H1 (cell line): ENCODE measurements around the gene BRAT1. TPM values are rescaled to one million over a fixed set of nuclear protein-coding genes. Genes with fewer than 3 reads are reported as not detected.

Source experiments
- CBX5 ChIP-seq: fragments of 300-800, 300-1000 bp; sonication (generic); IDR thresholded peaks from 2 replicates; pipeline ENCODE4 v1.7.1; 2016; ENCODE audit warnings: antibody characterized with exemption, low read length, low read depth
- CHD2 ChIP-seq: IDR thresholded peaks from 2 replicates; pipeline ENCODE4 v1.6.1; 2012; ENCODE audit warnings: low read length, improper control_type of control experiment
- EP300 ChIP-seq, 2 experiments: IDR thresholded peaks; 1 replicate in 1 of 2; 2 replicates in 1 of 2; pipeline ENCODE4 v1.6.1; 2011 to 2012; ENCODE audit warnings: low read depth in 2 of 2, low read length in 2 of 2, mild to moderate bottlenecking in 2 of 2, borderline replicate concordance in 1 of 2, inconsistent platforms in 1 of 2, moderate library complexity in 1 of 2
- NANOG ChIP-seq: IDR thresholded peaks from 2 replicates; pipeline ENCODE4 v1.6.1; 2011; ENCODE audit warnings: low read length, low read depth, mild to moderate bottlenecking, inconsistent platforms; ENCODE audit not compliant: insufficient read depth, poor library complexity, severe bottlenecking
- polyA plus RNA-seq, 7 experiments: library from polyadenylated mRNA; depleted of rRNA in 3 of 7; stranded (reverse) in 5 of 7; unstranded in 2 of 7; fragments of >200 nt in 5 of 7; fragments of 200-250 nt in 2 of 7; gene quantifications; 1 replicate in 5 of 7; 2 replicates in 1 of 7; 4 replicates in 1 of 7; pipeline versions ENCODE4 v1.2.1 to v1.2.3, GENCODE V29; 2011 to 2013; ENCODE audit warnings: missing spikeins in 2 of 7, mixed read lengths in 2 of 7
- total RNA-seq: library from RNA; stranded (reverse); fragmentation: NEBNext Ultra II Directional; extraction: Animal tissue kit (Norgen Biotek cat#: 25700); gene quantifications from 2 replicates; pipeline ENCODE4 v1.2.1, GENCODE V29; 2021
- TF ChIP-seq, protein P1 (sequence below): IDR thresholded peaks from 2 replicates; pipeline ENCODE4 v1.6.1; 2011; ENCODE audit warnings: low read depth, mild to moderate bottlenecking, low read length; ENCODE audit not compliant: insufficient read depth
- TF ChIP-seq, protein P2 (sequence below), 3 experiments: IDR thresholded peaks; 1 replicate in 2 of 3; 2 replicates in 1 of 3; pipeline versions ENCODE4 v1.5.1 to v1.6.1; 2011; ENCODE audit warnings: low read length in 3 of 3, mild to moderate bottlenecking in 3 of 3, inconsistent platforms in 2 of 3, low read depth in 1 of 3, moderate library complexity in 1 of 3; ENCODE audit not compliant: insufficient read depth in 1 of 3; ENCODE audit errors: control extremely low read depth in 1 of 3

The BRAT1 gene
- total and polyA plus RNA-seq, 2 of the 8 experiments (the other 6 are each of a cell fraction or from before 2014, with no cell fraction given): 36.8 to 42.3 TPM

DNA sequence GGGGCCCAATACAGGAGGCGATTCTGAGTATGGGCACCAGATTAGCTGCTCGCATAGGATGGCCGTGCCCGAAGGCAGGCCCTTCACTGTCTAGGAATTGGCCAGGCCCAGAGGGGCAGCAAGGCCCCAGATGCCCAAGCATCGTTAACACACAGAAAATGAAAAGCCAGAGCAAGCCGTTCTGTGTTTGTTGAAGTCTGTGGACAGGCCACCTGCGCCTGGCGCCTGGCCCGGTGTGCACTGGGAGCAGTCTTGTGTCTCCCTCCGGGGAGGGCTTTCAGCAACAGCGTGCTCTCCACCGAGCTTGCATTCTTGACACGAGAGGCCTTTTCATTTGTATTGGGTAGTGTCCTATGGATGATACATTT lies 41.9 kb upstream of the BRAT1 start (continued):
- TF ChIP-seq, protein P1, sequence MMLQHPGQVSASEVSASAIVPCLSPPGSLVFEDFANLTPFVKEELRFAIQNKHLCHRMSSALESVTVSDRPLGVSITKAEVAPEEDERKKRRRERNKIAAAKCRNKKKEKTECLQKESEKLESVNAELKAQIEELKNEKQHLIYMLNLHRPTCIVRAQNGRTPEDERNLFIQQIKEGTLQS: no peak
- TF ChIP-seq CBX5 (no peak), EP300 (IDR thresholded peaks at IDR 0.05; ENCODE audit: borderline replicate concordance in 1 of 2, low read depth in 2 of 2, low read length in 2 of 2) (no peak), CHD2 (no peak), NANOG (no peak)
- TF ChIP-seq, protein P2, sequence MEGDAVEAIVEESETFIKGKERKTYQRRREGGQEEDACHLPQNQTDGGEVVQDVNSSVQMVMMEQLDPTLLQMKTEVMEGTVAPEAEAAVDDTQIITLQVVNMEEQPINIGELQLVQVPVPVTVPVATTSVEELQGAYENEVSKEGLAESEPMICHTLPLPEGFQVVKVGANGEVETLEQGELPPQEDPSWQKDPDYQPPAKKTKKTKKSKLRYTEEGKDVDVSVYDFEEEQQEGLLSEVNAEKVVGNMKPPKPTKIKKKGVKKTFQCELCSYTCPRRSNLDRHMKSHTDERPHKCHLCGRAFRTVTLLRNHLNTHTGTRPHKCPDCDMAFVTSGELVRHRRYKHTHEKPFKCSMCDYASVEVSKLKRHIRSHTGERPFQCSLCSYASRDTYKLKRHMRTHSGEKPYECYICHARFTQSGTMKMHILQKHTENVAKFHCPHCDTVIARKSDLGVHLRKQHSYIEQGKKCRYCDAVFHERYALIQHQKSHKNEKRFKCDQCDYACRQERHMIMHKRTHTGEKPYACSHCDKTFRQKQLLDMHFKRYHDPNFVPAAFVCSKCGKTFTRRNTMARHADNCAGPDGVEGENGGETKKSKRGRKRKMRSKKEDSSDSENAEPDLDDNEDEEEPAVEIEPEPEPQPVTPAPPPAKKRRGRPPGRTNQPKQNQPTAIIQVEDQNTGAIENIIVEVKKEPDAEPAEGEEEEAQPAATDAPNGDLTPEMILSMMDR (IDR thresholded peaks at IDR 0.05; ENCODE audit: control extremely low read depth in 1 of 3, insufficient read depth in 1 of 3, low read depth in 1 of 3, low read length in 3 of 3): no peak
